Embryonic facial prominence (tissue), 1 donor: ENCODE measurements around the gene TMEM43.

Experiments
- DNase-seq: peaks from one replicate; pipeline ENCODE4 v3.0.0-alpha.2; 2016; ENCODE audit errors: extremely low spot score

Gene TMEM43

DNA sequence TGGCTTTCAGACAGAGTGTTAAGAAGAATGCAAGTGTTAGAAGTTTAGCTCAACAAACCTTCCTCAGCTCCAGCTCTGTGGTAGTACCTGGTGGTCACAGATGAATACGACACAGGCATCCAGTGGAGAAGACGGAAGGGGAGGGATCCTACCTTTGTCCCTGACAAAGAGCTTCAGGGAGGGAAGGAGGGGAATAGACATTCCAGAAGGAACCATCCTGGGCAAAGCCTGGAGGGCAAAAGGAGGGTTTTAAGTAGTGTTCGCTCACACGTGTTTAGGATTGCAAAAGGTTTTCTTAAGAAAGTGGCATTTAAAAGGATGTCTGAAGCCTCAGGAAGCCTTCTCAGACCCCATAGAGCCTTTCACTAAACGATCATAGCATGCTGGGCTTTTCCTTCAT is 3.0 kb upstream of the TMEM43 start:
- DNase-seq = no peak

DNA sequence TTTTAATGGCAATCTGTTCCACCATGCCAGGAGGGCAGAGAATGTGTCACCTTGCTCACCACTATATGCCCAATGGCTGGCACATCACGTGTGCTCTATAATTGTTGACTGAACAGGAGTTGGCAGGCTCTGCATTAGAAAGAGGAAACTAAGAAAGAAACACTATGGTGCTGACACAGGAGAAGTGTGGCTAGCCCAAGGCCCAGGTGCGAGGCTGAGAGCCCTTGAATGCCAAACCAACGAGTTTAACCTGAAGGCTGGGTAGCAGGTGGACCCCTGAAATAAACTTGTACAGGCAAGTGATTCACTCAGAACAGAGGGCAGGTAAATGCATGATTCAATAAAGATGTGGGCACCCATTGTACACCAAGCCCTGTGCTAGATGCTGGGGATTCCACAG is 2.6 kb upstream of the TMEM43 start:
- DNase-seq = no peak

DNA sequence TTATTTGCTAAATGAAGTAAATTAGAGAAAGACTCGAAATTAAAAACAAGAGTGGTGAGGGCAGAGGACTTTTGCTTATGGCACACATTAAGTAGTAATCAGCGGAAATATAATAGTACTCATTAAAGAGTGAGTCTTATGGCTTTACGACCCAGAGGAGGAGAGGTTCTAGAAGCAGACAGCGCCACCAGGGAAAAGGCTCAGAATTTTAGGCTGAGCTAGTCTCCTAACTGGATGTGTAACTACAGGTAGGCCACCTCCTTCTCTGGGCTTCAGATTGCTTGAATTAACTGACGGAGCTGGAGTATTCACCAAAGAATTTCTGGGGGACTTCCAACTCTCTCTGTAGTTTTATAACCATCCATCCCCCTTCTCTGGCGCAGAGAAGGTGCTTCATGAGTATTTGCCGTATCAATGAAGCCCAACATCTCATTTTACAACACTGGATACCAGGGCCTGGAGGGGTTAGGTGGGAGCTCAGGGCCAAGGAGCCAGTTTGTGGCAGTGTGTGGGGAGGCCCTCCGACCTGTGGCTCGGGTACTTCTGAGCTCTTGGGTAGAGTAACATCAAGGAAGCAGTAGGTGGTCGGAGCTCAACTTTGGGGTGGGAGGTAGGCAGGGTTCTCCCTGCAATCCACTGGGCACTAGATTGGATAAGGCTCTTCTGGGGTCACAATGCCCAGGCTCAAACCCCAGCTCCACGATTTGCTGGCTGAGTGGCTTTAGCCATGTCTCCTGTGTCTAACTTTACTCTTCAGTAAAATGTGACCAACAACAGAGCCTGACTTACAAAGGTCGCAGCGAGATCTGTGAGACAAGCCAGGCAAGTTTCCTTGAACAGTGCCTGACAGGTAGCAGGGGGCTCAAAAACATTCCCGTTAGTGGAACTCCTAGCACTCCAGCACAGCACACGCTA is 1.3 kb upstream of the TMEM43 start:
- no peak for DNase-seq

DNA sequence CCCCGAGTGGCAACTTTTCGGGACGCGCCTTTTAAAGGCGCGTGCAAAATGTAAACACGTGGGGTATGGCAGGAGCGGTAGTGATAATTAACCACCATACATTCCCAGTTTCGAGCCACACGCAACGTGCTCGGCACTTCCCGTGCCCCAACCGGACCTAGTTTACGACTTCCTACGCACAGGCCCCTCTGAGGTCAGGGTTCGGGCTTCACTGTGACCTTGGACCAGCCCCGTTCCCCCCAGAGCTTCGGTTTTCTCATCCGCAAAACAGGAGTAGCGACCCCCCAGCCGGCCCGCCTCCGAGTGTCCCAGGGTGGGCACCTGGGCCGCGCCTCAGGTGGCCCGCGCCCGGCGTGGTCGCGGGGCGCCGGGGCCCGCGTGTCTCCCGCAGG is 633 bp upstream of the TMEM43 start:
- no peak for DNase-seq

DNA sequence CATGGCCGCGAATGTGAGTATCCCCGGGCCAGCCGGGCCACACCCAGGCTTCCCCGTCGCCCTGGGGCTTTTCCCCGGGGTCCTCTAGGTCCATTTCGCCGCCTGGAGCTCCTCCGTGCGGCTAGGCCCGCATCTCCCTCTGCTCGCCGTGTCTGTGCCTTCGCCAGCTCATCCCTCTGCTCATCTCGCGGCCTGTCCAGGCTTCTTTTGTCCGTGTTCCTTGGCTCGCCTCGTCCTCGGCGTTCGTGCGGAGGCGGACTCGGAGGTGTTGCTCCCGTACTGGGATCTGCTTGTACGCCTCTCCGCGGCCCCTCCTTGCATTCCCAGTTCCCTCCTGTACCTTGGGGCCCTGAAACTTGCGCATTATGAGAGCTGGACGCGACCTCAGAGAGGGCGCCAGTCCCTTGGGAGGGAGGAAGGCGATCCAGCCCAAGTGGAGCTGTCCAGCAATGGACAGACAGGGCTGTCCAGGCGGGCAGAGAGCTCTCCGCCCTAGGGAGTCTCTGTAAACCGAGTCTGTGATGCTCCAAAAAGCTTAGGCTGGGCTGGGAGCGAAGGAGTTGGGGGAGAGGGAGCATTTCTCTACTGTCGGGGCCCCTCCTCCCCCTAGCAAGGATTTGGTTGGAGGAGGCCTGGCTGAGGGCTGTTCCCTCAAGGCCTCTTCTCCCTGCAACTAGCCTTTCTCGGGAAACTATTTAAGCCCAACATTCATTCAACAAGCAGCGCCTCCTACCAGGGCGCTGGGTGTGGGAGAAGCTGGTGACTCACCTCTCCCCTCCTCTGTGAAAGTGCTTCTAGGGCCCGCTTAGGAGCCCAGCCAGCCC is 553 bp downstream of the TMEM43 start:
- DNase-seq = no peak

DNA sequence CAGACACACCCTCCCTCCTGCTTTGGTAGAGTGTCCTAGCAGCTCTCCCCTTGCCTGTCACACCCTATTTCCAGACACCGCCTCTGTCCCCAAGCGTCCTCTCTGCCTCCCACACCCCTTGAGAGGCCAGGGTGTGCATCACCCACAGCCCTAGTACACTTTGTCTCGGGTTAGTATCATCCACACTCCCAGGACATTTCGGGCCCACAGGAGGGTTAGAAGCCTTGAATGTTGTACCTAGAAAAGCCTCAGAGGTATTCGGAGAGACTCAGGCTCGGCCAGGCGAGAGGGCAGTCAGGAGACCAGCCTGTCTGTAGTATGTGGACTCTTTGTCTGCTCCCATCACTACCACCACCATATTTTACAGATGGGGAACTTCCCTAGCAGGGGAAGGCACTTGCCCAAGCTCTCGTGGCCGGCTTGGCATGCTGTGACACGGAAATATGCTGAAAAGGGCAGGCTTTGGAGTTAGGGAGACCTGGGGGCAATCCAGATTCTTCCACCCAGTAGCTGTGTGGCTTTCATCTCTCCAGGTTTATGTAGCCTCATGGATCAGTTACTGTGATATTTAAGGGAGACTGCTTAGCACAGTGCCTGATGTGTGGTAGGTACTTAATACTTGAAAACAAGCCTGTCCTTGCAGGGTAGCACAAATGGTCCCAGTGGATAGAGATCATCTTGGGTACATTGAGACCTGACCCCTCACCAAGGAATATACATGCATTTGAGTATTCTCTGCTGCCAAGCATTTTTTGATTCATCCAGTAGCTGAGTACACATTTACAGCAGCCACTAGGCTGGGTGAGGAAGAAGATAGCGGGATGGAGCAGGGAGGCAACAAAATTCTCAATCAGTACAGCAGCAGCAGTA is 1.4 kb downstream of the TMEM43 start:
- DNase-seq = no peak

DNA sequence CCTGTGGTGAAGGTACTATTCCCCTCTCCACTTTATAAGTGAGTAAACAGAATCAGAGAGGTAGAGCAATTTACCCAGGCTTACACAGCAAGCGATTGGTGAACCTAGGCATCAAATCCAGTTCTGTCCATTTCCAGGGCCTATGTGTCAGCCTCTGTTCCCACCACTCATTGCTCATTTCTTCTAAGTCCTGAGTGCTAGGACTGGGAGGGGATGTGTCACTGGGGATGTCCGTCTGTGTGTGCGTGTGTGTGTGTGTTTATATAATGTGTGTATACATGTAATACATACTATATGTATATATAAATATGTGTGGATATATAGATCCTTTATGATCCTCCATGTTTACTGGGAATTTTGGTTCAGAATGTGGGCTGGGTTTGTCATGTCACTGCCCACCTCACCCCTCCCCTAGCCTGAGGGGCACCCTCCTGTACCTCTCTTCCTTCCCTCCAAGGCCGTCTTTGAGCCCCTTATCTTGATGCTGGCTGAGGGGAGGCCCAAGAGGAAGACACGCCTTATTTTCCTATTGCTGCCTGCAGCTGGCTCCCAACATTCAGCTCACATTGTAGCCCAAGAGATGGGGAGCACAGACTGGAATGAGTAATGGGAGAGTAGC is 2.1 kb downstream of the TMEM43 start:
- no peak for DNase-seq

DNA sequence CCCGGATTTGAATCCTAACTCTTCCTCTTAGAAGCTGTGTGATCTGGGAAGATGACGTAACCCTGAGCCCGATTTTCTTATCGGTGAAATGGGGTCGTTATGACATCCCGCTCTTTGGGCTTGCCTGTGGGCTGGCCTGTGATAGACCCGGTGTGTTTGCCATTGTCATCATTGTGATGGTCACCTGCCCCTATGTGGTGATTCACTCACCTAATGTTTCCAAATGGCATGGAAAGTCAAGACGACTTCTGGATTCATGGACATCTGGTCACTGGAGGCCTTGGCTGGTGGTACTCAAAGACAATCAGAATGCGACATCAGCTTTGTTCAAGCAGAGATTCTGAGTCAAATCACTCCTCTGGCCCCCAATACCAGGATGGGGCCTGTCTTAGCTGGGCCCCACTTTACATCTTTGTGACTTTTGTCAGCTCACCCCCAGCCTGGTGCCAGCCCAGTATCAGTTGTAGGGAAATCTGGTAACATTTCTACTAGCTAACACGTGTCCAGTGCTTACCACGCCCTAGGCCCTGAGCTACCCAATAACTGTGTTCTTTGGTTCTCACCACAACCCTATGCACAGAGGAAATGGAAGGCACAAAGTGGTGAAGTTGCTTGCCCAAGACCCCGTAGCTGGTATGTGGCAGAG is 2.8 kb downstream of the TMEM43 start:
- no peak for DNase-seq

DNA sequence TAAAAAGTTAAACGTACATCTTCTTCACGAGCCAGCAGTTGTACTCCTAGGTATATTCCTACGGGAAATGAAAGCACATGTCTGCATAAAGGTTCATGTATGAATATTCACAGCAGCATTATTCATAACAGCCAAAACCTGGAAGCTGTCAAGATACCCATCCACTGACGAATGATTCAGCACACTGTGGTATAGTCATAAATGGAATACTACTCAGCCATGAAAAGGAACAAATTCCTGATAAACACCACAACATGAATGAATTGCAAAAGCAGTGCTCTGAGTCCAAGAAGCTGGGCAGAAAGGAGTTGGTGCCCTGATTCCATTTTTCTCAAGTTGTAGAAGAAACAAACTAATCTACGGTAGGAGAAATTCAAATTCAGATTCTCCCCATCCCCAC is 3.9 kb downstream of the TMEM43 start:
- DNase-seq = no peak

DNA sequence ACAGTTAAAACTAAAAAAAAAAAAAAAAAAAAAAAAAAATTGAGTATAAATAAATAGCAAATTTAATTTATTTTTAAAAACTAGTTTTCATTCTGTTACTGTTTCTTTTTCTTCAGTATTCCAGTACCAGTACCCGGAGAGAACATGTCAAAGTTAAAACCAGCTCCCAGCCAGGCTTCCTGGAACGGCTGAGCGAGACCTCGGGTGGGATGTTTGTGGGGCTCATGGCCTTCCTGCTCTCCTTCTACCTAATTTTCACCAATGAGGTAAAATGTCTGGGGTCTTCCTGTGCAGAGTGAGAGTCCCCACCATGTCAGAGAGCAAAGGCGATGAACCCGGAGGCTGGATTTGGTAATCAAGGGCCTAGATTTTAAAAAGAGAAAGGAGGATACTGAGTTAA is 4.4 kb downstream of the TMEM43 start:
- no peak for DNase-seq

DNA sequence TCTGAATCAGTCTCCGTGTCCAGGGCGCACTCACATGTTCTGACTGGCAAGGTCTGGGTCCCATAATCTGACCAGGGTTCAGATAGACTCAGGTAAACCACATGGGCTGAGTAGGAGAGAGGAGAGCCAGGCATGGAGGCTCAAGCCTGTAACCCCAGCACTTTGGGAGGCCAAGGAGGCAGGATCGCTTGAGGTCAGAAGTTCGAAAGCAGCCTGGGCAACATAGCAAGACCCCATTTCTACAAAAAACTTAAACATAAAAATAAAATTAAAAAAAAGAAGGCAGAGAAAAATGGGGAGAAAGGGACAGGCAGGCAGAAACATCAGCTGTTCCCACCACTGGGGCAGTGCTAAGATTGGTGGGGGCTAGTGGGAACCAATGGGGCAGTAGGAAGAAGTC is 5.4 kb downstream of the TMEM43 start:
- no peak for DNase-seq

DNA sequence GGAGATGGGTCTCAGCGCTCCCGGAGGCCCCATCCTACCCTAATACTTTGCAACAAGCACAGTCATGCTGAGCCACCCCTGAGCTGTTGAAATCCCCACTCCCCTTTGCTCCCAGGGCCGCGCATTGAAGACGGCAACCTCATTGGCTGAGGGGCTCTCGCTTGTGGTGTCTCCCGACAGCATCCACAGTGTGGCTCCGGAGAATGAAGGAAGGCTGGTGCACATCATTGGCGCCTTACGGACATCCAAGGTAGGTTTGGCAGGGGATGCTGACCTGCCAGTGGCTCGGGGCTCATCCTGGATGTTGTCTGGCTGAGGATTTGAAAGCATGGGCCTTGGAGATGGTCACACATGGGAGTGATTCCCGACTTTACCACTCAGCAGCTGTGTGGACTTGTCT is 5.9 kb downstream of the TMEM43 start:
- no peak for DNase-seq

DNA sequence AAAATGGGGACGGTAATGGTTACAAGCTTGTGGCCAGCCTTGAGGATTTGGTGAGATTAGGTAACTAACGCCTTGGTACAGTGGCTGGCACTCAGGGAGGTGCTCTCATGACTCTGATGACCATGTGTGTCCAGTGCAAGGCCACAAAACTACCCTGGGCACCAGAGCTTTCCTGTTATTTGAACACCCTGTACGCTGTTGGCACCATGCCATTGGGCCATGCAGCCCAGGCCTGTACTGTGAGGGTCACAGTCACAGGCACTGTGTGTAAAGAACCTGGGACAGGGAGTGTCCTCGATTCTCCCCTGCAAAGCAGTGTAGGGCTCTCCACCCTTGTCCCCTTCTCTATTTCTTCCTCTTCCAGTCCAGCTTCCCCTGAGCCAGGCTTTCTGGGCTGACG is 6.3 kb downstream of the TMEM43 start:
- no peak for DNase-seq

DNA sequence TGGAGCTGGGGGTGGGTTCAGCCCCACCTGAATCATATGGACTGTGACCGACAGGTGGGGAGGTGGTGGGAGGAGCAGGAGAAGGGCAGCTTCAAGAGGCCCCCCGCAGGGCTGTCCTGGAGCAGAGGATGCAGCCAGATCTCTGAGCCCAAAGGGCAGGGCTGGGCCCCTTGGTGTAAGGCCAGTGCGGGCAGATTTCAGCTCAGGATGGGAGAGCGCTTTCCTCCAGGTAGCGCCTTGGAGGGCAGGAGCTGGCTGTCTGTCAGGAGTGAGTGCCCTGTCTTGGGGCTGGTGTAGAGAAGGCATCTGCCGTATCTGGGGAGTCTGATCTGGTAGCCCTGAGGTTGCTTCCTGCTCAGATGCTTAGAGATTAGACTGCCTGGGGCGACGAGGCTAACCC is 7.3 kb downstream of the TMEM43 start:
- DNase-seq = no peak

DNA sequence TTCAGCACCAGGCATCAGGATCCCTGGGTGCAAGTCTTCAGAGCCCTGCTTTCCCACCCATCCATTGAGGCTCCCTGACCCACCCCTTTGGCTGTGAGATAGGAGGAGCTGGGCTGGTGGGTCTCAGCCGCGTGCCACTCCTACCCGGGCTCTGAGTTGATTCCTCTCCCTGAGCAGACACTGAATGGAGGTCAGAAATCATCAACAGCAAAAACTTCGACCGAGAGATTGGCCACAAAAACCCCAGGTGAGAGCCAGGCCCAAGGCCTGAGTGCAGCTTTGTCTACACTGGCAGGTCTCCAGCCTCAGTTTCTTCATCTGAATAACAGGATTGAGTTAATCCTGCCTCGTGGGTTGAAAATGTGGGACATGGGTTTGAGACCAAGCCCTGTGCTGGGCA is 7.8 kb downstream of the TMEM43 start:
- no peak for DNase-seq

DNA sequence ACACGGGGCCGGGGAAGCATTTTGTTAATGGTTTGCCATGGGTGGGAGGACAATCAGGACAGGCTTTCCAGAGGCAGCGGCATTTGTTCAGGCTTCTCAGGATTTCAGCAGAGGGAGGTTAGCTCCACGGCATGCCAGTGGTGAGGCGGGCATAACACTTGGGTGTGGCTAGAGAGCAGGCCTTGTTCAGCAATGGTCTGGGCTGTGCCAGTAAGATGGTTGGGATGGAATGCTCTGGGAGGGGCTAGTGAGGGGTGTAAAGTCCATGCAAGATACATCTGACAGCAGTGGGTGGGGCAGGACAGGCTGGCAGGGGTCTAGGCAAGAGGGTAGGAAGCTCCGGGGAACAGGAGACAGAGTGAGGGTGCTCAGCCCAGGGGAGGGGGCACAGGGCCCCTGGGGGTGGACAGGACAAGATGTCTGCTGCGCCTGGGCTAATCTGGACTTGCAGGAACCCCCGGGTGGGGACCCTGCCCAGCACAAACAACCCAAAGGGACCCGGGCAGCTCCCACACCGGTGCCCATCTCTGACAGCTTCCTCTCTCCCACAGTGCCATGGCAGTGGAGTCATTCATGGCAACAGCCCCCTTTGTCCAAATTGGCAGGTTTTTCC is 8.4 kb downstream of the TMEM43 start:
- DNase-seq = no peak

DNA sequence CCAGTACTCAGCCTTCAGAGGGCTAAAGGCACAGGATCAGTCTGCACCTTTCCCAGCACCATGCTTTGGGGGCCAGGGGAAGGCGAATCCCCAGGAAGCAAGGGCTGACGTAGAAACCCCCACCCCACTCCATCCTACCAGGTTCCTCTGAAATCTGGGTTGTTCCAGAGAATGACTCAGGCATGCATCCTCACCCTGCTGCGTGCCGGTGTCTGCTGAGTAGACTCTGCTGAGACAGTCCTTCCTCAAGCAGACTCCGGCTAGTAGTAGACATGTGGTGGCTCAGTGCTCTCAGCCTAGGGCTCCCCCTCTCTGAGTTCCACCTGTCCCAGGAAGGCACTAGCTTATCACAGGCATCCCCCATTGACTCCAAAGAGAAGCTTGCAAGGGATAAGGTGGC is 9.0 kb downstream of the TMEM43 start:
- DNase-seq = no peak

DNA sequence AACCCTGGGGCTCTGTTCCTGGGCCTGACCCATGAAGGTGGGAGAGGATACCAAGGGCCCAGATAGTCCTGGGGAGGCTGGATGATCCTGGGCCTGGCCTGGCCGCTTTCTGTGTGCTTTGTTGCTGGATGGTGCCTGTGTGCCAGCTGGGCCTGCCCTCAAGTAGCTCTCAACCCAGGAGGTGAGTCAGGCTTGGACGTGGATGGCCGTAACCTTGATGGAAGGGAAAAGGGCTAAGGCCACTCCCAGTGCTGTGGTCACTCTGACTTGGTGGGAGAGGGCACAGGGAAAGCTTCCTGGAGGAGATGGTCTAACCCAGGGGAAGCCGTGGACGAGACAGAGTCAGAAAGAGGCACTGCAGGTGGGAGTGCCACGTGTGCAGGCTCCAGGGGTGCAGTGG is 9.4 kb downstream of the TMEM43 start:
- DNase-seq = no peak

DNA sequence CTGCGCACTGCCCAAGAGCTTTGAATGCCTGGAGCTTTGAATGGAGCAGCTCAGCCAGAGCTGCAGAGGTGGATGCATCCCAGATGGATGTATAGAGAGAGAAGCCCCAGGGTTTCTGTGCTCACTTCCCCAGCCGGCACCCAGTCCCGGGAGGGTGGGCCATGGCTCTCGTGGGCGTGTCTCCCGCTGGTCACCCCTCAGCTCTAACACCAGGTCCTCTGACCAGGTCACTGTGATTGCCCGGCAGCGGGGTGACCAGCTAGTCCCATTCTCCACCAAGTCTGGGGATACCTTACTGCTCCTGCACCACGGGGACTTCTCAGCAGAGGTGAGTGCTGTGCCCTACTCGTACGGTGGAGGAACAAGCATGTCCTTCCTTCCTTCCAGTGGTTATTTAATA is 10.7 kb downstream of the TMEM43 start:
- DNase-seq = no peak

DNA sequence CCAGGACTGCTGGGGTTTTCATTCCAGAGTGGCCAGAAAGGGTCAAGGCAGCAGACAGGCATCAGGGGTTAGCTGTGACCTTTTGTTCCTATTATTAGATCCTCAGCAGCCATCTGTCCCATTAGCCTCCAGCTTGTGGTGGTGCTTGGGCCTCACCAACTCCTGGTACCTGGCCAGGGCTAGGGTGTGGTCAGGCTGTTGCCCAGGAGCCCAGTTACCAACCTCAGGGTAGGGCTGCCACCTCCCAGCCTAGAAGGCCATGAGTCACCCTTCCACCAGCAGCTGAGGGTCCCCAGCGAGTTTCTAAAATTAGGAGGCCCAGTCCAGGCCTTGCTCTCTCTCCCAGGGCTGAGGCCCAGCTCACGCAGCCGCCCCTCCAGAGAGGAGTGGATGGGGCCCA is 12.2 kb downstream of the TMEM43 start:
- no peak for DNase-seq

DNA sequence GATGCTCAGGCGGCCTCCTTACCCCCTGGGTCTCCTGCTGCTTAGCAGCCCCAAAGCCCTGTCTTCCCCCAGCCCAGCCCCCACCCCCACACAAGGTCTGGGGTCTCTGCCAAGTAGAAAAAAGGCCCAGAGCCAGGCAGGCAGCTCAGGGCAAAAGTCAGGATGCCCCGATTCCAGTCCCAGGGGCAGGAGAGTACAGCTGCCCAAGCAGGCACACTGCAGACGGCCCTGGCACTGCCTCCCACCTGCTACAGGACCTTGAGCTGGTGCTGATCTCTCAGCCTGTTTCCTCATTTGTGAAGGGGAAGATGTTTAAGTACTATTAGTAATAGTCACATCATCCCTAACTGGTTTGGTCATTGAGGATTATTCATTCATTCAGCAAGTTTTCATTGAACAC is 12.6 kb downstream of the TMEM43 start:
- no peak for DNase-seq
